GM12891 (cell line): ENCODE measurements around the gene ZNF273.

Experiments used
- POLR2A ChIP-seq: IDR thresholded peaks from 2 replicates; pipeline ENCODE4 v1.6.1; 2011; ENCODE audit warnings: low read depth, low read length, control low read depth
- POLR2AphosphoS5 ChIP-seq: IDR thresholded peaks from 2 replicates; pipeline ENCODE4 v1.6.1; 2011; ENCODE audit warnings: low read depth, low read length, control low read depth
- SPI1 ChIP-seq: IDR thresholded peaks from 2 replicates; pipeline ENCODE4 v1.6.1; 2011; ENCODE audit warnings: low read depth, low read length, control low read depth
- TAF1 ChIP-seq: IDR thresholded peaks from 2 replicates; pipeline ENCODE4 v1.6.1; 2011; ENCODE audit warnings: low read depth, low read length, control low read depth

- no peak for TF ChIP-seq POLR2A
- TF ChIP-seq TAF1 = no peak
- no peak for TF ChIP-seq POLR2AphosphoS5
- no peak for TF ChIP-seq SPI1
Measured at GRCh38 chr7:64869912-64870562, 33.0 kb upstream of the ZNF273 start.
